LHCN-M2 (cell line): ENCODE measurements around the gene SPATA13. TPM values are rescaled to one million over a fixed set of nuclear protein-coding genes. Genes with fewer than 3 reads are reported as not detected.
"Not testable (repeated sequence)": the region's sequence is repeated elsewhere in the genome, so short reads cannot be mapped to it uniquely, and the experiment has no call there.

Source experiments
- DNase-seq: peaks from one replicate; pipeline ENCODE4 v3.0.0-alpha.2; 2012; ENCODE audit warnings: low read depth
- polyA plus RNA-seq: library from polyadenylated mRNA; unstranded; fragments of >200 nt; gene quantifications from one replicate; pipeline ENCODE4 v1.2.1, GENCODE V29; 2012; ENCODE audit warnings: missing spikeins
- total RNA-seq: library from RNA; depleted of rRNA; stranded (reverse); fragments of >200 nt; gene quantifications from 2 replicates; pipeline ENCODE4 v1.2.3, GENCODE V29; 2014; rRNA removed

Gene SPATA13
- total RNA-seq: 9.4 and 12.1 TPM in 2 replicates
- 2.4 TPM for polyA plus RNA-seq

GRCh38 chr13:24160458-24161009 lies at the start of gene SPATA13:
Gene SPATA13 (plus strand): TSS chr13:24160720. CDS start chr13:24222930, 62,210 bp downstream.
- DNase-seq: peak; percentile 80

DNA sequence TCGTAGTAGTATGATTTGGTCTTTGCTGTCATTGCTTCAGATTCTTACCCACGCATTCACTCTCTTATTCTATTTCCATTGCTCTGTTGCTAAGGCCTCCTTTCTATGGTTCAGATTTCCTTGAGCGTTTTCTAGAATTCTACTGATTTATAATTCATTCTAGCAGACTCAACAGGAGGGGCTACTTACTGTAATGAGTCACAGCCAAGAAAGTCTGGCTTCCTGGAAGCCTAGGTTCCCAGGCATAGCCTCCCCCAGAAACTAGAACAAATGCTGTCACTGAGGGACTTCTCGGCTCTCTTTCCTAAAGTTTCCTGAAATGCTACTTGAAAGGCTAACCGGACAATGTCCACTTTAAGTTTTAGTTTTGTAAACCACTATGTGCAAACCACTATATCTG lies 47.7 kb upstream of the SPATA13 start:
- DNase-seq: peak; percentile 41

DNA sequence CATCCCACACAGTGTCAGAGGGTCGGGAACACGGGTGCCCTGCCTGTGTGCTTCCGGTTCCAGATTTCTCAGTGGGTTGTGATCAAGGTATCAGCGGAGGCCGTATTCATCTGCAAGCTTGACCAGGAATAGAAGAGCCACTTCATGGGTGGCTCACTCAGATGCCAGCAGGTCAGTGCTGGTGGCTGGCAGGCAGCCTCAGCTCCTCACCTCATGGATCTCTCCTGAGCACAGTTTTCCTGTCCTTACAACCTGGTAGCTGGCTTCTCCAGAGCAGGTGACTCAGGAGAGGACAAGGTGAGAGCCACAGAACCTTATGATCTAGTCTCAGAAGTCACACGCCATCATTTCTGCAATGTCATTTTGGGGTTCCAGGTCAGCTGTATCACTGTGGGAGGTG lies 44.8 kb upstream of the SPATA13 start:
- DNase-seq: no peak

- DNase-seq: peak; percentile 95
These were observed 44.4 kb upstream of the SPATA13 start for GRCh38 chr13:24116131-24116530.

GRCh38 chr13:24118576-24118975 lies 41.9 kb upstream of the SPATA13 start:
- DNase-seq: no peak

GRCh38 chr13:24119626-24120508 lies 40.7 kb upstream of the SPATA13 start:
- no peak for DNase-seq

- DNase-seq: not testable (repeated sequence)
These were observed 38.5 kb upstream of the SPATA13 start for GRCh38 chr13:24122045-24122444.

GRCh38 chr13:24122569-24122968 lies 38.0 kb upstream of the SPATA13 start:
- DNase-seq: no peak

DNA sequence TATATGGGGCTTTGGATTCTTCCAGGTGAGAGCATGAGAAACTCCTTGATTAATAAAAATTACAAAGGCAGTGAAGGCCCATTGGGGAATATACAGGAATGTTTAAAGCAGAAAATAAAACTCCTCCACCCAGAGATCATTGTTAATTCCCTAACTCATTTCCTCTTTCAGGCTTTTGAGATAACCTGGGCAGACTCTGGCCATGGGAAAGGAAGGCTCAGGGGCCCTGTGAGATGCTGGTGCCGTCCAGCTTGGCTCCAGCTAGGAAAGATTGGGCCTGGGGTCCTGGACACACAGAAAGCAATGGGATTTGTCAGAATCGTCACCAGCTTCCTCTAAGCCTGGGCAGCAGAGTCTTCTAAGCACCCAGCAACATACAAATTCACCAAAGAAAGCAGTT lies 36.8 kb upstream of the SPATA13 start:
- no peak for DNase-seq

- no peak for DNase-seq
These were observed 35.6 kb upstream of the SPATA13 start for GRCh38 chr13:24124789-24125476.

- no peak for DNase-seq
These were observed 33.3 kb upstream of the SPATA13 start for GRCh38 chr13:24127116-24127631.

DNA sequence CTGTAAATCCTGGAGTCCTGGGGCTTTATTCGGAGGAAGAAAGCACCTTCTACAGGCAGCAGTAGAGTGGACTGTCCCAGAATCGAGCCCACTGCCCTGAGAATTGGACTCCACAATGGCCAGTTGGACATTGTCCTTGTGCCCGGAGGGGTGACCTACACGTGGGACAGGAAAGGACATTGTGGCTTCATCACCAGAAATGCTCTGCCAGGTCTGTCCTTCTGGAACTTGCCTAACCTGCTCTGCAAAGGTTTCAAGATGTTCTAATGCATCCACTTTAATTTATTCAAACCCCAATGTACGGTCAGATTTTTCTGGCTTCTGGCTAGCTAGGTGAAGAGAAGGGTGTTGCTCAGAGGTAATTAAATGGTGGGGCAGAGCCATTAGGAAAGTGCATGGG lies 32.4 kb upstream of the SPATA13 start:
- no peak for DNase-seq

DNA sequence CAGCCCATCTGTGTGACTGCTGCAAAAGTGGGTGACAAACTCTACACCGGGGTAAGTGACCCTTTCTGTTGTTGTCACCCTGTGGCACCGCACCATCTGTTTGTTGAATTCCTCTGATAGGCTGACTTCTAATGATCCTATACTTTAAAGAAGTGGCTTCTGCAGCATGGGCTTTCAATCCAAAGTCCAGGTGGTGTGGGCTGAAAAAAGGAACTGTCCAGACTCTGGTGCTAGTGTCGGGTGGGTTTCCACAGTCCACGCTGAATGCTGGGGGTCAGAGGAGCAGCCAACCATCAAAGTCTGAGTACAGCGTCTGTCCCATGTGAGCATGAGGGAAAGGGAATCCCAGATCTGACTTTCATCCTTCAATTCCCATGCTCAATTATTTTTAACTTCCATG lies 31.6 kb upstream of the SPATA13 start:
- DNase-seq: no peak

GRCh38 chr13:24129914-24130774 lies 30.4 kb upstream of the SPATA13 start:
- DNase-seq: no peak

GRCh38 chr13:24131749-24132148 lies 28.8 kb upstream of the SPATA13 start:
- no peak for DNase-seq

- no peak for DNase-seq
These were observed 27.3 kb upstream of the SPATA13 start for GRCh38 chr13:24133021-24133795.

- no peak for DNase-seq
These were observed 26.3 kb upstream of the SPATA13 start for GRCh38 chr13:24134231-24134630.

- DNase-seq: no peak
These were observed 25.8 kb upstream of the SPATA13 start for GRCh38 chr13:24134757-24135156.

GRCh38 chr13:24135674-24136300 lies 24.7 kb upstream of the SPATA13 start:
- DNase-seq: peak; percentile 46

DNA sequence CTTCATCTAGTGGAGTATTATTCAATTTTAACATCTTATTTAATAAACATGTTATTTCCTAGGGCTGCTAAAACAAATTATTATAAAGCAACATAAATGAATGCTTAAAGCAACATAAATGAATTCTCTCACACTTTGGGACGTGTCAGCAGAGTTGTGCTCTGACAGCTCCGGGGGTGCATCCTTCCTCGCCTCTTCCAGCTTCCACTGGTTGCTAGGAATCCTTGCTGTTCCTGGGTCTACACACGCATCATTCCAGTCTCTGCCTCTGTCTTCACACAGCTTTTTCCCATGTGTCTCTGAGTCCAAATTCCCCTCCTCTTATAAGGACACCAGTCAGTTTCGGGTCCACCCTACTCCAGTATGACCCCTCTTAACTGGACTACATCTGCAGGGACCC lies 21.6 kb upstream of the SPATA13 start:
- DNase-seq: no peak
